ENCODE measurements around the gene LPIN1.

DNA sequence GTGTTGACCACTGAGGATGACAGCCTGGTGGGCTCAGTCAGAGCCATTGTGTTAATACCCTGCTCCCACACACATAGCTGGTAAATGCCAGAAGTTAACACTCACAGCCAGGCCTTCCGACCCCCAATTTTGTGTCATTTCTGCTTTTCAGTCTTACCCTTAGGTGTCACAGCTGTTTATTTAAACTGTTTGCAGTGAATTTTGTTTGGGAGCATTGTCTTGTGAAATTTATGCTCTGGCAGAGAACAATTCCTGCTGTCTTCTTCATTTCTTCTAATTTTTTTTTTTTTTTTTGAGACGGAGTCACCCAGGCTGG, 8.2 kb downstream of the LPIN1 start:
- TF ChIP-seq EP300 (IDR thresholded peaks at IDR 0.05) (no peak), POLR2AphosphoS5 (IDR thresholded peaks at IDR 0.05) (no peak)
- TF ChIP-seq, protein P1, sequence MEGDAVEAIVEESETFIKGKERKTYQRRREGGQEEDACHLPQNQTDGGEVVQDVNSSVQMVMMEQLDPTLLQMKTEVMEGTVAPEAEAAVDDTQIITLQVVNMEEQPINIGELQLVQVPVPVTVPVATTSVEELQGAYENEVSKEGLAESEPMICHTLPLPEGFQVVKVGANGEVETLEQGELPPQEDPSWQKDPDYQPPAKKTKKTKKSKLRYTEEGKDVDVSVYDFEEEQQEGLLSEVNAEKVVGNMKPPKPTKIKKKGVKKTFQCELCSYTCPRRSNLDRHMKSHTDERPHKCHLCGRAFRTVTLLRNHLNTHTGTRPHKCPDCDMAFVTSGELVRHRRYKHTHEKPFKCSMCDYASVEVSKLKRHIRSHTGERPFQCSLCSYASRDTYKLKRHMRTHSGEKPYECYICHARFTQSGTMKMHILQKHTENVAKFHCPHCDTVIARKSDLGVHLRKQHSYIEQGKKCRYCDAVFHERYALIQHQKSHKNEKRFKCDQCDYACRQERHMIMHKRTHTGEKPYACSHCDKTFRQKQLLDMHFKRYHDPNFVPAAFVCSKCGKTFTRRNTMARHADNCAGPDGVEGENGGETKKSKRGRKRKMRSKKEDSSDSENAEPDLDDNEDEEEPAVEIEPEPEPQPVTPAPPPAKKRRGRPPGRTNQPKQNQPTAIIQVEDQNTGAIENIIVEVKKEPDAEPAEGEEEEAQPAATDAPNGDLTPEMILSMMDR (IDR thresholded peaks at IDR 0.05), result no peak
